NCI-H128 (cell line): ENCODE measurements around the gene MTHFR.
"Not testable (repeated sequence)": the region's sequence is repeated elsewhere in the genome, so short reads cannot be mapped to it uniquely, and the experiment has no call there.

Experiments used
- DNase-seq: peaks from one replicate; lab custom pipeline; 2025; ENCODE audit not compliant: unreplicated experiment; lab: John Stamatoyannopoulos, UW

Gene MTHFR

GRCh38 chr1:11833900-11834299 lies 28.1 kb upstream of the MTHFR start:
- no peak for DNase-seq

GRCh38 chr1:11833497-11833896 lies 27.7 kb upstream of the MTHFR start:
- no peak for DNase-seq

DNA sequence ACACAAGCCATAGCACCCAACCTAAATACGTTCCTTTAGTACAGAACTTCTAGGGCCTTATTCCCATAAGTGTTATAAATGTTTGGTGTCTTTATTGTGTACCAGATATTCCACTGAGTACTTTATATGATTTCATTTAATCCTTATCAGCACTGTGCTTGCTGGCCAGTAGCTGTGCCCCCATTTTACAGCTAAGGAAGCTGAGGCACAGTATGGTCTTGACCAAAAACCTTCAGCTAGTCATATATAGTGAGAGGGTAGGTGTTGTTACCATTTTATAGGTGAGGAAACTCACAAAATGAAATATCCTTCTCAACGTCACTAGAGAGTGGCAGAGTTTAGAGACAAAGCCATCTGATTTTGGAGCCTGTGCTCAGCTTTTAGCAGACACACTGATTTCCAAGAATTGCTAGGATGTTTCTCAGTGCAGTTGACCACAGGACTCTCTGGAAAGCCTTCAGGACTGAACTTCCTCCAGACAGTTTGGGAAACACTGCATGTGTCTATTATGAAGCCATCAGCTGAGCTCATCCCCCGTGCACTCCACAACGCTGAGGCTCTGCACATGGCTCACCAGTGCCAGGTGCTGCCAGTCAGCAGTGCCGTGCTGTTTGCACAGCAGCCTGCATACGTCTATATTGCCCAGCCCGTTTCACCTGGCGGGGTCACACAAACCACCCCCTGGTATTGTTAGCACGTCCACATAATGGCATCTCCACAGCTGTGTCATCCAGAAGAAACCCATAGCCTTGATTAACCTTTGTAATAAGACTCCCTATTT lies 26.4 kb upstream of the MTHFR start:
- no peak for DNase-seq

DNA sequence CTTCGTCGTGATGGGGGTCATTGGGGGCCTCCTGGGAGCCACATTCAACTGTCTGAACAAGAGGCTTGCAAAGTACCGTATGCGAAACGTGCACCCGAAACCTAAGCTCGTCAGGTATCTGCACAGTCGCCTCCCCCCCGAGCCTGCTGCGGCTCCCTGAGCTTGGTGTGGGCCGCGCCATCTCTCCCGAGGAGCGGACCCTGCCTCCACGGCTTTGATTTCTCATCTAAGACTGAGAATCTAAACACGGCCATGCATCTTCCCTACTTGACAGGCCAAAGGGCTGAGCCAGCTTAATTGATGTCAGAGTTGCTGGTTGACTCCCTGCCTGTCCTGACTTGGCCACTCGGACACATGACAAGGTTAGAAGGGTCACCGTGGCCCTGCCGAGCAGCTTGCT lies 22.7 kb upstream of the MTHFR start:
- DNase-seq = no peak

GRCh38 chr1:11826946-11827345 lies 21.2 kb upstream of the MTHFR start:
- DNase-seq = no peak

- no peak for DNase-seq
These were observed 19.4 kb upstream of the MTHFR start for GRCh38 chr1:11825131-11825530.

DNA sequence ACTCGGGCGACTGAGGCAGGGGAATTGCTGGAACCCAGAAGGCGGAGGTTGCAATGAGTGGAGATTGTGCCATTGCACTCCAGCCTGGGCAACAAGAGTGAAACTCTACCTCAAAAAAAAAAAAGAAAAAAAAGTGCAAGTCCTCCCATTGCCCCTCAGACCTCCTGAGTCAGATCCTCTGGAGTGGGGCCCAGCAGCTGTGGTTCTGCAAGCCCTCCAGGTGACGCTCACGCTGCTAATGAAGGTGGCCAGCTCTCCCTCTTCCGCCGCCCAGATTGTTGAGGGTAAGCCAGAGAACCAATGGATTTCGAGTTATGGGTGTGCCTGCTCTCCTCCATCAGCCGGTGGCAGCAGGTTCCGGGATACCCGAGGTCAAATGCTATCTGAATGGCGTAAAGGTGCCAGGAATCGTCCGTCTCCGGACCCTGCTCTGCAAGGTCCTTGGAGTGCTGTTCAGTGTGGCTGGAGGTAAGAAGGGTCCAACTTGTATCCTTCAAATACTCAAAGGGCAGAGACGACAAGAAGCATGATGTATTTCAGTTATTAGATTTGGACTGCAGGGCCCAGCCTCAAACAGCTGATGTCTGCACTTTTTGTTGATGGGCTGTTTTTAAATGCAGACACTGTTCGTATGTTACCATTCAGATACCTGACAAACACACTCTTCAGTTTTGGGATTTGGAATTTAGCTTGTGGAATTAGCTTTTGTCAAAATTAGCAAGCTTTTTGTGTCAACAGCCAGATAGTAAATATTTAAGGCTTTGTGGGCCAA lies 17.8 kb upstream of the MTHFR start:
- no peak for DNase-seq

GRCh38 chr1:11822091-11822490 lies 16.3 kb upstream of the MTHFR start:
- no peak for DNase-seq

GRCh38 chr1:11817192-11817591 lies 11.4 kb upstream of the MTHFR start:
- no peak for DNase-seq

DNA sequence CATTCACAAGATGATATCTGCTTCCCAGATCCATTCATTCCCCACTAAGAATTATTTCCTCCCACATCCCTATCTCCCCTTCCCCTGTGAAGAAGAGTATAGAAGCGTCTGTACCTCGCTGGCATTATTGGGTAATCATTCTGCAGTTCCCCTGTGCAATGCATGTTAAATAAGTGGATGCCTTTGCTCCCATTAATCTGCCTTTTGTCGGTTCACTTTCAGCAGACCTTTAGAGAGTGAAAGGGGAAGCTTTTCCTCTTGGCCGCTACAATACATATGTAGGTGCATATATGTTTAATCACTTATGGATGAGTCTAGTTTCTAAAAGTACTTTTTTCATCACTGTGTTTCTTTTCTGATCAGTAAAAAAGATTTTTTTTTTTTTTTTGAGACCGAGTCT lies 7.3 kb upstream of the MTHFR start:
- no peak for DNase-seq

DNA sequence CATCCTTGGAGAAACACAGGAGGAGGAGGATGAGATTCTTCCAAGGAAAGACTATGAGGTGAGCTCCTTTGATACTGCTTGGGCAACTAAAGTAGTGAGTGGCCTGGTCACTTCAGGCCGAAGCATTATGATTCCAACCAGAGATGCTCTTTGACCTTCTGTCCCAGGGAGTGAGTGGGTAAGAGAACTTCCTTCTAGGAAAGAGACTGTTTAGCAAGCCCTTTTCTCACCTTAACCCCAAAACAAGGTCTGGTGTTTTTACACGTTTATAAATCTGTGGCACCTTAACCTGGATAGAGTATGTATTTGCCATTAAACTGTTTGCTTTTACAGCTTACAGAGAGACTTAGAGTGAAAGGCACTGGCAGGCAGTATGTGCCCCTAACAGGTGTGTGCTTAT lies 1.4 kb upstream of the MTHFR start:
- DNase-seq = no peak

GRCh38 chr1:11806307-11806936 lies 658 bp upstream of the MTHFR start:
- no peak for DNase-seq

GRCh38 chr1:11804666-11805421 lies 920 bp downstream of the MTHFR start:
- DNase-seq = peak; percentile 62

DNA sequence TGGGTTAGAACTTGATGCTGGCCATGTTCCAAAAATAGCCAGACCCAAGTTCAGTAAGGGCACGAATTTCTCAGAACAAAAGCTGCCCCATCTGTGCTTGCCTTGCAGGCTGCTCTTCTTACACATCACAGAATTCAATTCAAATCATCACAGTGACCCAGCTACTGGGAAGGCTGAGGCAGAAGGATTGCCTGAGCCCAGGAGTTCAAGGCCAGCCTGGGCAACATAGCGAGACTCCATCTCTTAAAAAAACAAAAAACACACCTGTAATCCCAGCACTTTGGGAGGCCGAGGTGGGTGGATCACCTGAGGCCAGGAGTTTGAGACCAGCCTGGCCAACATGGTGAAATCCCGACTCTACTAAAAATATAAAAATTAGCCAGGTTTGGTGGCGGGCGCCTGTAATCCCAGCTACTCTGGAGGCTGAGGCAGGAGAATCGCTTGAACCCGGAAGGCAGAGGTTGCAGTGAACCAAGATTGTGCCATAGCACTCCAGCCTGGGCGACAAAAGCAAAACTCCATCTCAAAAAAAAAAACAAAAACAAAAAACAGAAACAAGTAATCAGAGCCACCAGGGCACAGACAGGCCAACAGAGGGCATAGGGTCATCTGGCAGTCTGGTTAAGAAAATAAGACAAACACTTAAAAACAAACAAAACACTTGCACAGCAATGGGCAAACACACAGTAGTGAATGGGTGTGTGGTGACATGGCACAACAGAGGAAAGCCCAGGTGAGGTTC lies 1.7 kb downstream of the MTHFR start:
- not testable (repeated sequence) for DNase-seq

GRCh38 chr1:11802973-11803885 lies 2.5 kb downstream of the MTHFR start:
- DNase-seq = peak; percentile 67

GRCh38 chr1:11802616-11802972 lies 3.2 kb downstream of the MTHFR start:
- no peak for DNase-seq

GRCh38 chr1:11800756-11801433 lies 4.9 kb downstream of the MTHFR start:
- no peak for DNase-seq

DNA sequence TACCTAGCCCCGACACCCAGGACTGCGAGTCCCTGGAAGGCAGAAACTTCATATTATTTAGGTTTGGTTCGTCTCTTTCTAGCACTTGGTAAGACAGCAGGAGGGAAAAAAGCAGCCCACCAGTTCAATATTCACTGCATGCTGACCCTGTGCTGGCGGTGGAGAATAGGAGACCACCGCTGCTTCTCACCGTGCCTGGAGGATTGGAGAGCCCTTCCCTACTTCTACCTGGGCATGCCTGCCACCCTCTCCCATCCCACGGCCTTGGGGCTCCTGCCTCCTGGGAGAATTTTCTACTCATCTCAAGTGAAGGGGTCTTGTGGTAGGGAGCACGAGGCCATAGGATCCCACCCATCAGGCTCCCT lies 5.4 kb downstream of the MTHFR start:
- no peak for DNase-seq

DNA sequence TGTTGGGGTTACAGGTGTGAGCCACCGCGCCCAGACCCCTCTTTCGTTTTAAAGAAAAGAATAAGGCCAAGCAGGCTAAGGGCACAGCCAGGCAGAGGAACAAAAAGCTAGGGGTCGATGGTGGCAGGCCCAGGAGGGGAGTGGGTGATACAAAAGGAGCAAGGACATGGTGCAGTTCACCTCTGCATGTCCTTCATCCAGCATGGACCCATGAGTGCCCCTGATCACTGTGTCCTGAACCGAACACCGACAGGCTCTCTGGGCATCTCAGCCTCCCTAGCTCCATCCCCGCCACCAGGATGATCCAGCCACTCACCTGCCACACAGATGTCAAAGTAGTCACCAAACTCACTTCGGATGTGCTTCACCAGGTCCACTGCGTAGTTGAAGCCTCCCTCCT lies 5.9 kb downstream of the MTHFR start:
- DNase-seq = no peak
